Thymus (tissue), 11 donors: ENCODE data around the gene DNM3. TPM values are rescaled to one million over a fixed set of nuclear protein-coding genes. Genes with fewer than 3 reads are reported as not detected.

ENCODE experiments used
- DNase-seq, 9 donors: peaks; one replicate each; pipeline ENCODE4 v3.0.0-alpha.2; 2013; ENCODE audit warnings: low spot score in 9 of 9, low read depth in 6 of 9, missing footprints in 1 of 9
- H3K27ac ChIP-seq, 2 donors: one replicate each; pipeline ENCODE4 v1.5.1; 2013; ENCODE audit warnings: control low read depth in 1 of 2, low read depth in 1 of 2, low read length in 1 of 2, mild to moderate bottlenecking in 1 of 2, moderate library complexity in 1 of 2
- H3K27me3 ChIP-seq, 2 donors: one replicate each; pipeline ENCODE4 v1.5.1; 2013; ENCODE audit warnings: low read length in 1 of 2; ENCODE audit not compliant: control insufficient read depth in 2 of 2, insufficient read depth in 1 of 2
- H3K36me3 ChIP-seq, 2 donors: one replicate each; pipeline ENCODE4 v1.5.1; 2013; ENCODE audit warnings: low read length in 1 of 2, mild to moderate bottlenecking in 1 of 2, moderate library complexity in 1 of 2; ENCODE audit not compliant: control insufficient read depth in 2 of 2, insufficient read depth in 2 of 2
- H3K4me1 ChIP-seq, 2 donors: one replicate each; pipeline ENCODE4 v1.5.1; 2013; ENCODE audit warnings: low read length in 2 of 2; ENCODE audit not compliant: control insufficient read depth in 2 of 2, insufficient read depth in 2 of 2
- H3K4me3 ChIP-seq, 2 donors: one replicate each; pipeline ENCODE4 v1.5.1; 2013; ENCODE audit warnings: low read length in 2 of 2, control low read depth in 1 of 2, mild to moderate bottlenecking in 1 of 2
- H3K9me3 ChIP-seq, 2 donors: one replicate each; pipeline ENCODE4 v1.5.1; 2013; ENCODE audit warnings: low read length in 1 of 2, mild to moderate bottlenecking in 1 of 2; ENCODE audit not compliant: control insufficient read depth in 2 of 2, insufficient read depth in 1 of 2
- WGBS: extraction: QIAGEN DNeasy Blood & Tissue Kit; methylation state at CpG from one replicate; pipeline ENCODE4 v1.1.7; 2013; 5-methylcytosine and 5-hydroxymethylcytosine counted together
- polyA plus RNA-seq: library from polyadenylated mRNA; stranded (reverse); fragments of 200-250 nt; gene quantifications from one replicate; pipeline ENCODE4 v1.2.3, GENCODE V29; 2013
- total RNA-seq: library from RNA; stranded (reverse); fragments of 120-200 nt; gene quantifications from one replicate; pipeline ENCODE4 v1.2.4, GENCODE V29; 2013
- donor health status: healthy.

Gene DNM3
- total and polyA plus RNA-seq, 2 donors = 1.9 to 2.2 TPM

- Histone ChIP-seq H3K4me1 (no peaks in the 10 kb centered on the region), H3K27me3 (no peaks in the 10 kb centered on the region), H3K27ac (no peak overlapping the region), H3K9me3 (no peaks in the 10 kb centered on the region), H3K4me3 (no peak overlapping the region), H3K36me3 (no peaks in the 10 kb centered on the region)
- 89% methylated on average over 3 of the region's 3 CpGs for WGBS
- no peak for DNase-seq
Observed at GRCh38 chr1:171858696-171859095, 17.4 kb downstream of the DNM3 start.

GRCh38 chr1:171860696-171861095 is 19.4 kb downstream of the DNM3 start:
- no peaks in the 10 kb centered on the region for H3K4me1 ChIP-seq
- no peak overlapping the region for H3K4me3 ChIP-seq
- H3K9me3 ChIP-seq = no peaks in the 10 kb centered on the region
- DNase-seq = no peak
- no peak overlapping the region for H3K27ac ChIP-seq
- WGBS = 94% methylated on average over 1 of the region's 1 CpG
- H3K27me3 ChIP-seq = no peaks in the 10 kb centered on the region
- H3K36me3 ChIP-seq = no peaks in the 10 kb centered on the region

GRCh38 chr1:171863531-171863930 is 22.2 kb downstream of the DNM3 start:
- Histone ChIP-seq H3K4me3 (no peak overlapping the region), H3K36me3 (no peaks in the 10 kb centered on the region), H3K9me3 (no peaks in the 10 kb centered on the region), H3K27me3 (no peaks in the 10 kb centered on the region), H3K4me1 (no peaks in the 10 kb centered on the region), H3K27ac (no peak overlapping the region)
- 97% methylated on average over 4 of the region's 4 CpGs for WGBS
- no peak for DNase-seq

- no peak overlapping the region for H3K27ac ChIP-seq
- no peaks in the 10 kb centered on the region for H3K36me3 ChIP-seq
- no peaks in the 10 kb centered on the region for H3K9me3 ChIP-seq
- H3K4me1 ChIP-seq = no peaks in the 10 kb centered on the region
- no peaks in the 10 kb centered on the region for H3K27me3 ChIP-seq
- no peak for DNase-seq
- H3K4me3 ChIP-seq = no peak overlapping the region
Observed at GRCh38 chr1:171864308-171864707, 23.0 kb downstream of the DNM3 start.

GRCh38 chr1:171865106-171865505 is 23.8 kb downstream of the DNM3 start:
- WGBS = 95% methylated on average over 6 of the region's 6 CpGs
- no peaks in the 10 kb centered on the region for H3K36me3 ChIP-seq
- H3K27ac ChIP-seq = no peak overlapping the region
- no peaks in the 10 kb centered on the region for H3K27me3 ChIP-seq
- no peak for DNase-seq
- no peaks in the 10 kb centered on the region for H3K9me3 ChIP-seq
- no peaks in the 10 kb centered on the region for H3K4me1 ChIP-seq
- H3K4me3 ChIP-seq = no peak overlapping the region

GRCh38 chr1:171867236-171867635 is 25.9 kb downstream of the DNM3 start:
- 93% methylated on average over 2 of the region's 2 CpGs for WGBS
- no peaks in the 10 kb centered on the region for H3K9me3 ChIP-seq
- no peaks in the 10 kb centered on the region for H3K36me3 ChIP-seq
- no peaks in the 10 kb centered on the region for H3K4me1 ChIP-seq
- H3K27me3 ChIP-seq = no peaks in the 10 kb centered on the region
- H3K4me3 ChIP-seq = no peak overlapping the region
- no peak overlapping the region for H3K27ac ChIP-seq
- DNase-seq = no peak

GRCh38 chr1:171868217-171868803 is 27.0 kb downstream of the DNM3 start:
- WGBS = 62% methylated on average over 3 of the region's 3 CpGs
- no peak overlapping the region for H3K27ac ChIP-seq
- DNase-seq = no peak

GRCh38 chr1:171869097-171869496 is 27.8 kb downstream of the DNM3 start:
- Histone ChIP-seq H3K27me3 (no peaks in the 10 kb centered on the region), H3K36me3 (no peaks in the 10 kb centered on the region), H3K4me1 (no peaks in the 10 kb centered on the region), H3K9me3 (no peaks in the 10 kb centered on the region), H3K27ac (no peak overlapping the region), H3K4me3 (no peak overlapping the region)
- DNase-seq = no peak

More at GRCh38 chr1:171868217-171868803, 27.0 kb downstream of the DNM3 start:
- Histone ChIP-seq H3K36me3 (no peaks in the 10 kb centered on the region), H3K4me1 (no peaks in the 10 kb centered on the region), H3K4me3 (no peak overlapping the region), H3K9me3 (no peaks in the 10 kb centered on the region), H3K27me3 (no peaks in the 10 kb centered on the region)

GRCh38 chr1:171871848-171872247 is 30.6 kb downstream of the DNM3 start:
- Histone ChIP-seq H3K27ac (no peak overlapping the region), H3K9me3 (no peaks in the 10 kb centered on the region), H3K4me3 (no peak overlapping the region), H3K27me3 (no peaks in the 10 kb centered on the region), H3K36me3 (no peaks in the 10 kb centered on the region), H3K4me1 (no peaks in the 10 kb centered on the region)
- WGBS = 98% methylated on average over 2 of the region's 2 CpGs
- no peak for DNase-seq

- Histone ChIP-seq H3K4me3 (no peak overlapping the region), H3K27ac (no peak overlapping the region), H3K9me3 (no peaks in the 10 kb centered on the region), H3K4me1 (no peaks in the 10 kb centered on the region), H3K27me3 (no peaks in the 10 kb centered on the region), H3K36me3 (no peaks in the 10 kb centered on the region)
- WGBS = 95% methylated on average over 5 of the region's 5 CpGs
- no peak for DNase-seq
Observed at GRCh38 chr1:171872430-171872829, 31.1 kb downstream of the DNM3 start.
